Keratinocyte (primary cell): ENCODE measurements around the gene PAQR6. TPM values are rescaled to one million over a fixed set of nuclear protein-coding genes. Genes with fewer than 3 reads are reported as not detected.

ENCODE experiments used
- DNase-seq: peaks from one replicate; pipeline ENCODE4 v3.0.0-alpha.2; 2011; ENCODE audit warnings: low read depth, missing footprints, low spot score
- FAIRE-seq: peaks from 2 replicates; lab custom pipeline; 2011; peaks lifted over from hg19 to GRCh38; lab: Jason Lieb, UNC
- H2AFZ ChIP-seq: 2 replicates; pipeline ENCODE4 v1.6.0; 2012; ENCODE audit warnings: low read length, control low read depth, inconsistent platforms; ENCODE audit not compliant: control insufficient read depth
- H3K27ac ChIP-seq: 2 replicates; pipeline ENCODE4 v1.5.1; 2011; ENCODE audit warnings: low read length; ENCODE audit not compliant: control insufficient read depth, insufficient read depth
- H3K27me3 ChIP-seq: 3 replicates; pipeline ENCODE4 v1.6.0; 2011; ENCODE audit warnings: low read length; ENCODE audit not compliant: control insufficient read depth, insufficient read depth; ENCODE audit errors: extremely low read depth
- H3K36me3 ChIP-seq, 2 experiments: 2 replicates in 1 of 2; 3 replicates in 1 of 2; pipeline ENCODE4 v1.5.1; 2011; ENCODE audit warnings: low read length in 2 of 2, mild to moderate bottlenecking in 1 of 2; ENCODE audit not compliant: control insufficient read depth in 2 of 2, insufficient read depth in 2 of 2; ENCODE audit errors: extremely low read depth in 1 of 2
- H3K4me1 ChIP-seq: 3 replicates; pipeline ENCODE4 v1.5.1; 2011; ENCODE audit warnings: low read length; ENCODE audit not compliant: control insufficient read depth, insufficient read depth; ENCODE audit errors: extremely low read depth
- H3K4me2 ChIP-seq: 3 replicates; pipeline ENCODE4 v1.6.0; 2011; ENCODE audit warnings: low read depth, low read length; ENCODE audit not compliant: control insufficient read depth, insufficient read depth; ENCODE audit errors: extremely low read depth
- H3K4me3 ChIP-seq, 3 experiments: fragments of 200-600 bp in 1 of 3; sonication (generic) in 1 of 3; 2 replicates in 2 of 3; 3 replicates in 1 of 3; pipeline ENCODE4 v1.5.1; 2011 to 2016; ENCODE audit warnings: low read length in 3 of 3, mild to moderate bottlenecking in 3 of 3, control low read depth in 2 of 3, inconsistent platforms in 1 of 3, low read depth in 1 of 3, mixed read lengths in 1 of 3, mixed run types in 1 of 3, moderate library complexity in 1 of 3; ENCODE audit not compliant: control insufficient read depth in 2 of 3, insufficient read depth in 2 of 3; ENCODE audit errors: extremely low read depth in 1 of 3
- H3K79me2 ChIP-seq: 2 replicates; pipeline ENCODE4 v1.6.0; 2012; ENCODE audit warnings: low read length; ENCODE audit not compliant: control insufficient read depth, insufficient read depth
- H3K9ac ChIP-seq: 3 replicates; pipeline ENCODE4 v1.6.0; 2011; ENCODE audit warnings: low read length; ENCODE audit not compliant: control insufficient read depth, insufficient read depth; ENCODE audit errors: extremely low read depth
- H3K9me1 ChIP-seq: 3 replicates; pipeline ENCODE4 v1.6.0; 2011; ENCODE audit warnings: low read length; ENCODE audit not compliant: control insufficient read depth, insufficient read depth; ENCODE audit errors: extremely low read depth
- H3K9me3 ChIP-seq: 2 replicates; pipeline ENCODE4 v1.5.1; 2012; ENCODE audit warnings: low read depth, low read length; ENCODE audit not compliant: control insufficient read depth
- H4K20me1 ChIP-seq: 3 replicates; pipeline ENCODE4 v1.6.0; 2011; ENCODE audit warnings: low read length; ENCODE audit not compliant: control insufficient read depth, insufficient read depth; ENCODE audit errors: extremely low read depth
- CTCF ChIP-seq, 3 experiments: IDR thresholded peaks in 1 of 3; conservative IDR thresholded peaks in 1 of 3; optimal IDR thresholded peaks in 1 of 3; 2 replicates in 2 of 3; 3 replicates in 1 of 3; pipeline versions ENCODE3 to v1.5.1; 2011; ENCODE audit warnings: low read length in 3 of 3, mild to moderate bottlenecking in 3 of 3, moderate library complexity in 2 of 3, control low read depth in 1 of 3, inconsistent platforms in 1 of 3; ENCODE audit not compliant: insufficient read depth in 2 of 3; ENCODE audit errors: extremely low read depth in 1 of 3
- EZH2 ChIP-seq: IDR thresholded peaks from one replicate; pipeline ENCODE4 v1.6.1; 2012; ENCODE audit warnings: inconsistent platforms, mild to moderate bottlenecking, low read length, moderate library complexity
- dilution Hi-C: fragments of 300-500 bp; cut with MboI; formaldehyde crosslinking; loops from one replicate; pipeline ENCODE4 v1.7.0; 2020; ENCODE audit warnings: low sequenced_read_pairs; ENCODE audit not compliant: extremely low pct_ligation_motif_present
- polyA plus RNA-seq, 5 experiments: library from polyadenylated mRNA; depleted of rRNA in 3 of 5; stranded (reverse) in 3 of 5; stranded (forward) in 1 of 5; unstranded in 1 of 5; fragments of >200 nt; gene quantifications; 1 replicate in 1 of 5; 2 replicates in 3 of 5; 3 replicates in 1 of 5; pipeline versions ENCODE4 v1.2.1 to v1.2.3, GENCODE V29; 2011 to 2012; ENCODE audit warnings: missing spikeins in 2 of 5, low read depth in 1 of 5, low replicate concordance in 1 of 5

PAQR6 gene
- polyA plus RNA-seq, 1 donor (not counting 4 experiments of a cell fraction or from before 2014, with no cell fraction given) = 1.00 TPM

GRCh38 chr1:156195853-156196252, 52.0 kb downstream of the PAQR6 start:
- H2AFZ ChIP-seq = no peak overlapping the region
- FAIRE-seq (no peak), DNase-seq (no peak)
- no peak overlapping the region for H3K4me3 ChIP-seq
- H3K36me3 ChIP-seq = peaks cover 13 to 18% of the 10 kb centered on the region in 2 experiments
- H3K9me3 ChIP-seq = no peaks in the 10 kb centered on the region
- peaks cover 59% of the 10 kb centered on the region for H3K79me2 ChIP-seq
- TF ChIP-seq CTCF (optimal IDR thresholded peaks at IDR 0.05 in 1 of 3, IDR thresholded peaks at IDR 0.05 in 1 of 3, conservative IDR thresholded peaks at IDR 0.05 in 1 of 3; ENCODE audit: extremely low read depth in 1 of 3, insufficient read depth in 2 of 3, low read length in 3 of 3) (no peak), EZH2 (no peak)
- no peak overlapping the region for H3K27ac ChIP-seq
- H3K9me1 ChIP-seq = no peaks in the 10 kb centered on the region
- H4K20me1 ChIP-seq = no peaks in the 10 kb centered on the region
- peaks cover 8% of the 10 kb centered on the region for H3K4me1 ChIP-seq
- dilution Hi-C loops = no loop called here
- H3K9ac ChIP-seq = no peak overlapping the region
- no peak overlapping the region for H3K4me2 ChIP-seq
- H3K27me3 ChIP-seq = no peaks in the 10 kb centered on the region

GRCh38 chr1:156194300-156194652, 53.6 kb downstream of the PAQR6 start:
- dilution Hi-C loops = no loop called here

More at GRCh38 chr1:156194300-156194652, 53.6 kb downstream of the PAQR6 start:
- FAIRE-seq = no peak
- H3K9me1 ChIP-seq = no peaks in the 10 kb centered on the region
- peaks cover 48% of the 10 kb centered on the region for H3K79me2 ChIP-seq
- no peaks in the 10 kb centered on the region for H3K9me3 ChIP-seq
- peak overlapping the region; percentile 46 for H2AFZ ChIP-seq
- no peaks in the 10 kb centered on the region for H4K20me1 ChIP-seq
- H3K36me3 ChIP-seq = peaks cover 5 to 8% of the 10 kb centered on the region in 2 experiments
- H3K4me2 ChIP-seq = peak overlapping the region; percentile 93
- peak overlapping the region; percentile 87 for H3K9ac ChIP-seq
- DNase-seq = no peak
- TF ChIP-seq CTCF (optimal IDR thresholded peaks at IDR 0.05 in 1 of 3, IDR thresholded peaks at IDR 0.05 in 1 of 3, conservative IDR thresholded peaks at IDR 0.05 in 1 of 3; ENCODE audit: extremely low read depth in 1 of 3, insufficient read depth in 2 of 3, low read length in 3 of 3) = no peak
- TF ChIP-seq EZH2 = no peak
- H3K27me3 ChIP-seq = no peaks in the 10 kb centered on the region
- H3K4me3 ChIP-seq = peak overlapping the region; percentile 62 to 86 (median 84)
- H3K4me1 ChIP-seq = peaks cover 8% of the 10 kb centered on the region
- peak overlapping the region; percentile 83 for H3K27ac ChIP-seq
